RWPE2 (cell line): ENCODE measurements around the gene ENOX1.

Experiments
- ATAC-seq: fragments of 200-7000 bp; cut with Tn5 transposase; 3 replicates; pipeline ENCODE4 v1.9.1; 2021; ENCODE audit warnings: low read depth
- DNase-seq: peaks from one replicate; pipeline ENCODE4 v3.0.0-alpha.2; 2020; ENCODE audit warnings: low spot score
- H3K27ac ChIP-seq: fragments of 450-650 bp; 2 replicates; pipeline ENCODE4 v1.5.1; 2017; ENCODE audit warnings: mild to moderate bottlenecking; ENCODE audit not compliant: poor library complexity, severe bottlenecking
- H3K27me3 ChIP-seq: fragments of 250-450 bp; sonication (Bioruptor Pico); 2 replicates; pipeline ENCODE4 v1.5.1; 2021; ENCODE audit warnings: mild to moderate bottlenecking, moderate library complexity; ENCODE audit not compliant: insufficient read depth, poor library complexity, severe bottlenecking
- H3K36me3 ChIP-seq: fragments of 250-450 bp; sonication (Bioruptor Pico); 2 replicates; pipeline ENCODE4 v1.5.1; 2020; ENCODE audit warnings: low read depth, mild to moderate bottlenecking, moderate library complexity
- H3K4me1 ChIP-seq: fragments of 250-450 bp; sonication (Bioruptor Pico); 2 replicates; pipeline ENCODE4 v1.5.1; 2021; ENCODE audit warnings: mild to moderate bottlenecking, moderate library complexity; ENCODE audit not compliant: insufficient read depth, poor library complexity, severe bottlenecking
- H3K4me3 ChIP-seq: fragments of 250-450 bp; sonication (Bioruptor Pico); 2 replicates; pipeline ENCODE4 v1.5.1; 2021; ENCODE audit warnings: mild to moderate bottlenecking, moderate library complexity; ENCODE audit not compliant: severe bottlenecking
- H3K9me3 ChIP-seq: fragments of 250-450 bp; sonication (Bioruptor Pico); 2 replicates; pipeline ENCODE4 v1.5.1; 2021; ENCODE audit warnings: mild to moderate bottlenecking, moderate library complexity; ENCODE audit not compliant: severe bottlenecking
- CTCF ChIP-seq: fragments of 450-650 bp; IDR thresholded peaks from one replicate; pipeline ENCODE4 v1.5.1; 2017; ENCODE audit warnings: mild to moderate bottlenecking, moderate library complexity; ENCODE audit not compliant: poor library complexity, severe bottlenecking

Gene ENOX1

DNA sequence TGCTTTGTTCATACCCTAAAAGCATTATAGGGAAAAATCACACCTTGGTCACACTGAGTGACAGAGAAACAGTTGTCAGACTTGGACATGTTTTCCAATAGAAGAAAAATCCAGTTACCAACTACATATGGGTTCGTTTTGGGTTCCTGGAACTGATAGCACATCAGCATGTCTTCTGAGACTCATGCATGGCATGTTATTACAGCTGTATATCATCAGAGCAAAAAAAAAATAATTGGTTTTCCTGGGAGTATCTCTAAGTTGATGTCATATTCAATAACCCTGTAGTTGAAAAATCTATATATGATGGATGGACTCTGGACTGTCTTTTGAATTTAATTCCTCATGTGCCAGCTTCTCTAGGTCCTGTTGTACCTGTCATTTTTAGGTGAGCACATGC, 551.7 kb downstream of the ENOX1 start:
- no peak for TF ChIP-seq CTCF
- Histone ChIP-seq H3K4me1 (peaks cover 8% of the 10 kb centered on the region), H3K4me3 (no peak overlapping the region), H3K27ac (no peak overlapping the region), H3K9me3 (no peaks in the 10 kb centered on the region), H3K27me3 (no peaks in the 10 kb centered on the region), H3K36me3 (no peaks in the 10 kb centered on the region)
- DNase-seq (no peak), ATAC-seq (no peak)

GRCh38 chr13:43232873-43233265, 553.9 kb downstream of the ENOX1 start:
- H3K27me3 ChIP-seq: no peaks in the 10 kb centered on the region
- no peak overlapping the region for H3K4me3 ChIP-seq
- no peak for TF ChIP-seq CTCF
- H3K27ac ChIP-seq: no peak overlapping the region
- DNase-seq (no peak), ATAC-seq (peak; percentile 75)
- H3K9me3 ChIP-seq: no peaks in the 10 kb centered on the region
- peaks cover 8% of the 10 kb centered on the region for H3K4me1 ChIP-seq
- H3K36me3 ChIP-seq: no peaks in the 10 kb centered on the region

- Histone ChIP-seq H3K27me3 (no peaks in the 10 kb centered on the region), H3K27ac (no peak overlapping the region), H3K9me3 (no peaks in the 10 kb centered on the region), H3K4me3 (no peak overlapping the region), H3K36me3 (no peaks in the 10 kb centered on the region), H3K4me1 (peaks cover 8% of the 10 kb centered on the region)
- TF ChIP-seq CTCF: no peak
- no peak for DNase-seq
- no peak; the same call in 1 of the 3 replicates for ATAC-seq
These were observed 554.5 kb downstream of the ENOX1 start for GRCh38 chr13:43232144-43232872.

GRCh38 chr13:43230989-43231388, 555.8 kb downstream of the ENOX1 start:
- Histone ChIP-seq H3K27ac (no peak overlapping the region), H3K4me1 (peaks cover 8% of the 10 kb centered on the region), H3K36me3 (no peaks in the 10 kb centered on the region), H3K4me3 (no peak overlapping the region), H3K27me3 (no peaks in the 10 kb centered on the region), H3K9me3 (no peaks in the 10 kb centered on the region)
- no peak for TF ChIP-seq CTCF
- ATAC-seq (no peak), DNase-seq (no peak)

DNA sequence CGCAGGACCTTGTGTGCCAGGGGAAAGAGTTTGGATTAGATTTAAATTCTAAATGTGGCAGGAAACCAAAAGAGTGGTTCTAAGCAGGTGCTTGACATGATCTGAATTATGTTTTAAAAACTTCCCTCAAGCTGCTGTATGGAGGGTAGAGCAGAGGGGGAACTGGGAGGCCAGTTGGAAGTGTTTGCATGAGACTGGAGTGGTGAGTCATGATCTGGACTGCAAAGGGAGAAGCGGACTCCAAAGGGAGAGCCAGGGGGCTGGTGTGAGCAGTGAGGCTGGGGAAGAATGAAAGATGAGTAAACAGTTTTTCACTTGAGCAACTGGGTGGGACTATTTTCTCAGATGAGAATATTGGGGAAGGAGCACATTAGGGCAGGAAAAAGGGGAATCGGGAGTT, 557.3 kb downstream of the ENOX1 start:
- Histone ChIP-seq H3K4me1 (peaks cover 8% of the 10 kb centered on the region), H3K27me3 (no peaks in the 10 kb centered on the region), H3K9me3 (no peaks in the 10 kb centered on the region), H3K27ac (no peak overlapping the region), H3K36me3 (no peaks in the 10 kb centered on the region), H3K4me3 (no peak overlapping the region)
- DNase-seq (no peak), ATAC-seq (no peak)
- no peak for TF ChIP-seq CTCF
